Stimulated activated effector memory CD8-positive, alpha-beta T cell treated with anti-CD3 and anti-CD28 coated beads, Interleukin-12 subunit alpha, Interleukin-12 subunit beta, amount 100 ng/mL, for 72 hours (primary cell): ENCODE measurements around the gene PPP1R1B.

Source experiments
- ATAC-seq: fragments of 150-1000 bp; cut with Tn5 transposase; 2 replicates; pipeline ENCODE4 v1.10.0; 2021
- DNase-seq, 2 donors: peaks; one replicate each; pipeline ENCODE4 v3.0.0; 2021 to 2022; ENCODE audit warnings: low spot score in 2 of 2
- H3K27ac Mint-ChIP-seq: one replicate; pipeline ENCODE4 v1.8.0; 2022; ENCODE audit warnings: mild to moderate bottlenecking, mixed read lengths
- H3K36me3 Mint-ChIP-seq: one replicate; pipeline ENCODE4 v1.8.0; 2022; ENCODE audit warnings: mild to moderate bottlenecking, mixed read lengths
- H3K4me1 Mint-ChIP-seq: one replicate; pipeline ENCODE4 v1.8.0; 2022; ENCODE audit warnings: mixed read lengths
- H3K4me3 Mint-ChIP-seq: one replicate; pipeline ENCODE4 v1.8.0; 2022; ENCODE audit warnings: mild to moderate bottlenecking, mixed read lengths
- H3K9me3 Mint-ChIP-seq: one replicate; pipeline ENCODE4 v1.8.0; 2022; ENCODE audit warnings: mixed read lengths

The PPP1R1B gene

GRCh38 chr17:39618956-39619785, 7.6 kb upstream of the PPP1R1B start:
- Mint-ChIP-seq H3K36me3 (no peaks in the 10 kb centered on the region), H3K4me1 (peaks cover 32% of the 10 kb centered on the region), H3K4me3 (no peak overlapping the region), H3K27ac (no peak overlapping the region), H3K9me3 (no peaks in the 10 kb centered on the region)
- no peak for DNase-seq
- no peak for ATAC-seq

GRCh38 chr17:39619786-39620101, 7.0 kb upstream of the PPP1R1B start:
- H3K4me1 Mint-ChIP-seq = peaks cover 32% of the 10 kb centered on the region
- H3K27ac Mint-ChIP-seq = no peak overlapping the region
- no peak overlapping the region for H3K4me3 Mint-ChIP-seq
- H3K9me3 Mint-ChIP-seq = no peaks in the 10 kb centered on the region
- DNase-seq = no peak
- no peak for ATAC-seq
- peaks cover 3% of the 10 kb centered on the region for H3K36me3 Mint-ChIP-seq

- peak overlapping the region; percentile 83 for H3K4me3 Mint-ChIP-seq
- peaks cover 41% of the 10 kb centered on the region for H3K4me1 Mint-ChIP-seq
- peak overlapping the region; percentile 99 for H3K27ac Mint-ChIP-seq
- peaks cover 10% of the 10 kb centered on the region for H3K36me3 Mint-ChIP-seq
- DNase-seq (peak; percentile 96 to 99), ATAC-seq (peak; percentile 64)
- no peaks in the 10 kb centered on the region for H3K9me3 Mint-ChIP-seq
Measured at GRCh38 chr17:39621523-39622379, 5.0 kb upstream of the PPP1R1B start.

GRCh38 chr17:39622380-39623006, 4.3 kb upstream of the PPP1R1B start:
- H3K4me1 Mint-ChIP-seq = peaks cover 41% of the 10 kb centered on the region
- H3K27ac Mint-ChIP-seq = peak overlapping the region; percentile 99
- DNase-seq (peak; percentile 41 to 86), ATAC-seq (peak; percentile 98)
- peaks cover 10% of the 10 kb centered on the region for H3K36me3 Mint-ChIP-seq
- peak overlapping the region; percentile 83 for H3K4me3 Mint-ChIP-seq
- H3K9me3 Mint-ChIP-seq = no peaks in the 10 kb centered on the region

GRCh38 chr17:39623356-39623950, 3.3 kb upstream of the PPP1R1B start:
- H3K4me1 Mint-ChIP-seq = peaks cover 37% of the 10 kb centered on the region
- H3K4me3 Mint-ChIP-seq = peak overlapping the region; percentile 83
- DNase-seq (peak; percentile 93 to 98), ATAC-seq (peak; percentile 44)
- H3K36me3 Mint-ChIP-seq = peaks cover 10% of the 10 kb centered on the region
- H3K27ac Mint-ChIP-seq = peak overlapping the region; percentile 82
- H3K9me3 Mint-ChIP-seq = no peaks in the 10 kb centered on the region

GRCh38 chr17:39624313-39624712, 2.4 kb upstream of the PPP1R1B start:
- Mint-ChIP-seq H3K9me3 (no peaks in the 10 kb centered on the region), H3K4me1 (peaks cover 35% of the 10 kb centered on the region), H3K4me3 (no peak overlapping the region), H3K27ac (no peak overlapping the region), H3K36me3 (peaks cover 10% of the 10 kb centered on the region)
- DNase-seq (no peak), ATAC-seq (no peak)

GRCh38 chr17:39625198-39625785, 1.5 kb upstream of the PPP1R1B start:
- ATAC-seq (no peak), DNase-seq (no peak)
- Mint-ChIP-seq H3K36me3 (peaks cover 10% of the 10 kb centered on the region), H3K4me1 (peaks cover 35% of the 10 kb centered on the region), H3K9me3 (no peaks in the 10 kb centered on the region), H3K4me3 (no peak overlapping the region), H3K27ac (peak overlapping the region; percentile 27)

GRCh38 chr17:39627047-39627711, 427 bp downstream of the PPP1R1B start:
- ATAC-seq = no peak
- DNase-seq = no peak
- Mint-ChIP-seq H3K9me3 (no peaks in the 10 kb centered on the region), H3K27ac (no peak overlapping the region), H3K4me3 (peak overlapping the region; percentile 40), H3K36me3 (peaks cover 10% of the 10 kb centered on the region), H3K4me1 (peaks cover 24% of the 10 kb centered on the region)

- DNase-seq = no peak
- H3K4me3 Mint-ChIP-seq = no peak overlapping the region
- peaks cover 10% of the 10 kb centered on the region for H3K36me3 Mint-ChIP-seq
- ATAC-seq = no peak
- no peaks in the 10 kb centered on the region for H3K9me3 Mint-ChIP-seq
- H3K4me1 Mint-ChIP-seq = peaks cover 17% of the 10 kb centered on the region
- H3K27ac Mint-ChIP-seq = no peak overlapping the region
Measured at GRCh38 chr17:39627712-39628516, 1.2 kb downstream of the PPP1R1B start.

GRCh38 chr17:39628655-39629493, 2.1 kb downstream of the PPP1R1B start:
- no peak overlapping the region for H3K27ac Mint-ChIP-seq
- DNase-seq = no peak
- ATAC-seq = no peak
- H3K9me3 Mint-ChIP-seq = no peaks in the 10 kb centered on the region
- H3K4me3 Mint-ChIP-seq = no peak overlapping the region
- H3K36me3 Mint-ChIP-seq = peaks cover 10% of the 10 kb centered on the region
- peaks cover 9% of the 10 kb centered on the region for H3K4me1 Mint-ChIP-seq

GRCh38 chr17:39629494-39629880, 2.7 kb downstream of the PPP1R1B start:
- peaks cover 10% of the 10 kb centered on the region for H3K36me3 Mint-ChIP-seq
- H3K4me3 Mint-ChIP-seq = no peak overlapping the region
- DNase-seq = no peak
- H3K4me1 Mint-ChIP-seq = peaks cover 9% of the 10 kb centered on the region
- H3K27ac Mint-ChIP-seq = no peak overlapping the region
- ATAC-seq = no peak
- no peaks in the 10 kb centered on the region for H3K9me3 Mint-ChIP-seq

- Mint-ChIP-seq H3K4me1 (peaks cover 9% of the 10 kb centered on the region), H3K27ac (no peak overlapping the region), H3K9me3 (no peaks in the 10 kb centered on the region), H3K4me3 (no peak overlapping the region), H3K36me3 (peaks cover 6% of the 10 kb centered on the region)
- ATAC-seq (no peak), DNase-seq (no peak)
Measured at GRCh38 chr17:39629898-39630297, 3.1 kb downstream of the PPP1R1B start.

GRCh38 chr17:39631403-39631802, 4.7 kb downstream of the PPP1R1B start:
- Mint-ChIP-seq H3K27ac (peak overlapping the region; percentile 50), H3K4me1 (peaks cover 9% of the 10 kb centered on the region)

More at GRCh38 chr17:39631403-39631802, 4.7 kb downstream of the PPP1R1B start:
- no peaks in the 10 kb centered on the region for H3K9me3 Mint-ChIP-seq
- DNase-seq = no peak
- no peak overlapping the region for H3K4me3 Mint-ChIP-seq
- H3K36me3 Mint-ChIP-seq = no peaks in the 10 kb centered on the region
- ATAC-seq = no peak
